Stimulated activated CD4-positive, alpha-beta T cell treated with anti-CD3 and anti-CD28 coated beads, Interleukin-2, amount 100 ng/mL, for 4 hours (primary cell): ENCODE results near the gene NIBAN1.
"Not testable (repeated sequence)": the region's sequence is repeated elsewhere in the genome, so short reads cannot be mapped to it uniquely, and the experiment has no call there.

ENCODE experiments used
- DNase-seq: peaks from one replicate; pipeline ENCODE4 v3.0.0-alpha.2; 2020; ENCODE audit warnings: low read depth

Gene NIBAN1

DNA sequence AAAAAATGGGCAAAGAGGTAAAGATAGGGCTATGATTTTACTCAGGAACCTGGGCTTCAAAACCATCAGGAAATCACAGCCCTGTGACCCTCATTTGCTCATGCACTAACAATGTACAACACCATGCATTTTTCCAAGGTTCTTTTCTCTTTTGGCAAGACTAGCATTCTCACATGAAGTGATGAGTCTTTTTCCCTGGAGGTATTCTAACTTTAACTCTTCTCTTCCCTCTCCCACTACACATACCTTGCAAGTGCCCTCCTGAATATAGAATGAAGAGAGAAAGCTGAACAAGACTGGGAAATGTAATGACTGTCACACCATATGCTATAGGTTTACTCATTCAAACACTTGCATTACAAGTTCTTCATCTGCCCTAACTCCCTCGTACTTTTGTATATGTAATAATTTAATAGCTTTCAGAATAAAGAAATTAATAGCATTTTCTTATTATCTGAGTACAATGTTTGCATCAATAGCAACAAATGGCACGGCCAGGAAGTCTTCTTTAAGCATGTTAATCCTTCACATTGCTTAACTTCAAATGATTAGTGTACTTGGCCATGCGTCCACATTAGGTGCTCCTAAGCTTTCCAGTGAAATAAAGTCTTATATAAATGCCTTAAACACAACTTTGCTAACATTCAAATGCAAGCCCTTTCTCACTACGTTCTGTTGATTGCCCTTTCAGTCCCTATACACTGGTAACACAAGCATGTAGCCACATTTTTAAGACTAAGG is 1.8 kb downstream of the NIBAN1 start:
- no peak for DNase-seq

DNA sequence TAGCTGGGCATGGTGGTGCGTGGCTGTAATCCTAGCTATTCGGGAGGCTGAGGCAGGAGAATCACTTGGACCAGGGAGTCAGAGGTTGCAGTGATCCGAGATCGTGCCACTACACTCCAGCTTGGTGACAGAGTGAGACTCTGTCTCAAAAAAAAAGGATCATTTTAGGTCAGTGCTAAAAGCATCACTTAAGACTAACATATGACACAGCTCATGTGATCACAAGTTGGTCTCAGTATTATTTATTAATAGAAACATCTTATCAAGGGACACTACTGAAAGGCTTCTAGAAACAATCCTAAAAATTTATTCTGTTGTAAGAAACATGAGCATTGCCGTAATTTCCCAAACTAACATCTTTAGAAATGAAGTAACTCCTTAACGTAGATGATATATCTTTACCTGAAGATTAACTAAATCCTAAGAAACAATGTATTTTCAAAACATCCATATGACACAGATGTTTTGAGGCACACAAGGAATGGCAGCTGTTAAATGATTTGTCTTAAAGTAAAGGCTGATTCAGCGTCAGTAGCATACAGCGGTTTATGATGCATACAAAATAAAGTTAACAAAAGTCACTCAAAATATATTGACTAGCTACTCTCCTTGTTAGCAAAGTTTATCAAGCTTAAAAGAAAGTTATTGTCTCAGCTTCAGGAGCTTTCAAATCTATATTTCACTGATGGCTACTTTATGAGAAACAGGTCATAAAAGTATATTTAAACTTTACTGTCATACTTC is 2.6 kb downstream of the NIBAN1 start:
- no peak for DNase-seq

DNA sequence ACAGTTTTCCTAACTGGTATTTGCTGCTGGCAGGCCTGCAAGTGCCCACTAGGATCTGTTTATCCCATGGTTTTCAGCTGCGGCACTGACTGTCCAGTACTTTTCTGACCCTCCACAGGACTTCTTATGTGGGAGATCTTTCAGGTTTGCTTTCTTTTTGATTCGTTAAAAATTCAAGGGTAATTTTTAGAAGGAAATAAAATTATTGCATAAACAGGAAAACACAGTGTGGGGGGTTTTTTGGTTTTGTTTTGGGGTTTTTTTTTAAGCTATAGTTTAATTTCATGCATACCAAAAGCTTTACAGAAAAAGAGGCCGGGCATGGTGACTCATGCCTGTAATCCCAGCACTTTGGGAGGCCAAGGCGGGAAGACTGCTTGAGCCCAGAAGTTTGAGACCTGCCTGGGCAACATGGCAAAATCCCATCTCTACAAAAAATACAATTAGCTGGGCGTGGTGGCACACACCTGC is 3.6 kb downstream of the NIBAN1 start:
- no peak for DNase-seq

DNA sequence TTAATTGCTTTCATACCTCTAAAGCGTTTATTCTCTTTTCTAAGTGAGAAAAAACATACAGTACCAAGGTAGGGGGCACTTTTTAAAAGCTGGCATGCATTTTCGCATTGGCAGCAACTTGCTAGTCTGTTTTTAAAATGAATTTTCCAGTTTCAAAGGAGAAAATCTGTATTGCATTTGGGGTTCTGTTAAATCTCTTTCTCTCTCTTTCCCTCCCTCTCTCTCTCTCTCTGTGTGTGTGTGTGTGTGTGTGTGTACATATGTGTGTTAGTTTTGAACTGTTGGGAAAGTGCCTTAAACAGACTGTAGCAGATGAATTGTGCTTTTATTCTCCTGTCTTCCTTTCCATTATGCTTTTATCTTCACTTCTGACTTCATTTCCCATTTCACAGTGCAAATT is 7.3 kb downstream of the NIBAN1 start:
- DNase-seq, result no peak

DNA sequence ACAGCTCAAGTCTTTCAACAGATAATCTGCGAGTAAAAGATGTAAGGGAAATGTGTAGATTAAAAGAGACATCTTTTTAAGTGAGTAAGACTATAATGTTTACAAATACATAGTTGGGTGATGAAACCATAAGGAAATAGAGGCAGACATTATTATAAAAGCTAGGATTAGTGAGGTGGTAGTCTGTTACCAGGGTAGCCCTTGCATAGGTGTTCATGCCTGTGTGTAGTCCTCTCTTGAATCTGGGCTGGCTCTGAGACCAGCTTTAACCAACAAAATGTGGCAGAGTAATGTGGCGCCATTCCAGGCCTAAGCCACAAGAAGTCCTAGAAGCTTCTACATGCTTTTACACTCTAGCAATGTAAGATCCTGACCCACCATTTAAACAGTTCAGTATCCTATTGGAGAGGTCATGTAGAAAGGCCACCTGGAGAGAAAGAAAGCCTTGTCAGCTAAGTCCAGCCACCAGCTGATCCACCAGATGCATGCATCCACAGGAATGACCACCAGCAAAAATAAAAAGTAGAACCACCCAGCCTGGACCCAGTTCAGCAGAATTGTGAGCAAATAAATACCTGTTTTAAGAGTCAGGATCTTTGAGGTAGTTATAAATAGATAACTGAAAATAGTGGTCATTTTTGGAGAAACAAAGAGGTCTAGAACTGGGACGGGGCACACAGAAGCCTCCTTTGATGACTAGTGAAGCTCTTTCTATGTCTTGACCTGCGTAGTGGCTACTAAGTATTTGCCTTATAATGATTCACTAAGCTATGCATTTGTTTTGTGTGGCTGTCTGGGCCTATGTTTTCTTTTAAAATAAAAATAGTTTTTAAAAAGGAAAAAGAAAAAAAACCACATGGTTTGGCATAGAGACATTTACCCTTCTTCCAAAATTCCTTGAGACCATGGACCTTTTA is 8.1 kb downstream of the NIBAN1 start:
- no peak for DNase-seq

DNA sequence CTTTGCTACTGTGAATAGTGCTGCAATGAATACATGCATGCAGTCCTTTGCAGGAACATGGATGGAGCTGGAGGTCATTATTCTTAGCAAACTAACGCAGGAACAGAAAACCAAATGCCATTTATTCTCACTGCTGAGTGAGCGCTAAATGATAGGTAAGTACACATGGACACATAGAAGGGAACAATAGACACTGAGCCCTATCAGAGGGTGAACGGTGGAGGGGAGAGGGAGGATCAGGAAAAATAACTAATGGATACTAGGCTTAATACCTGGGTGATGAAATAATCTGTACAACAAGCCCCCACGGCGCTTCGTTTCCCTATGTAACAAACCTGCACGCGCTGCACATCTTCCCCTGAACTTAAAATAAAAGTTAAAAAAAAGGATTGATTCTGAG is 8.9 kb downstream of the NIBAN1 start:
- no peak for DNase-seq

DNA sequence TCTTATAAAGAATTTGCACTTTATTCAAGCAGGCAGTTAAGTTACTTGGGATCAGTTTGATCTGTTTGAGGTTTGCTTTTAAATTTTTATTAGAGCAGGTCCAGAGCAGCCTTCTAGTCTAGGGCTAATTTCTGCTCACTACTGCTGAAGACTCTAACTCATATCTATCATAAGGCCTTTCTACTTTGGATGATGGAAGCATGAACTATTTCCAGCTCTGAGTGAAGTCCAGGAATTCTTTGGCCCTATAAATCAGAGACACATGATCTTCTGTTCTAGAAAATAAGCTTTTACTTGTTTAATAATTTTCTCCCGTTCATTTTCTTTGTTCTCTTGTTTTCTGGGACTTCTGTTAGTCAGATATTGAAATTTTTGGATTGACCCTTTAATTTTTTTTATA is 14.7 kb downstream of the NIBAN1 start:
- DNase-seq, result no peak

DNA sequence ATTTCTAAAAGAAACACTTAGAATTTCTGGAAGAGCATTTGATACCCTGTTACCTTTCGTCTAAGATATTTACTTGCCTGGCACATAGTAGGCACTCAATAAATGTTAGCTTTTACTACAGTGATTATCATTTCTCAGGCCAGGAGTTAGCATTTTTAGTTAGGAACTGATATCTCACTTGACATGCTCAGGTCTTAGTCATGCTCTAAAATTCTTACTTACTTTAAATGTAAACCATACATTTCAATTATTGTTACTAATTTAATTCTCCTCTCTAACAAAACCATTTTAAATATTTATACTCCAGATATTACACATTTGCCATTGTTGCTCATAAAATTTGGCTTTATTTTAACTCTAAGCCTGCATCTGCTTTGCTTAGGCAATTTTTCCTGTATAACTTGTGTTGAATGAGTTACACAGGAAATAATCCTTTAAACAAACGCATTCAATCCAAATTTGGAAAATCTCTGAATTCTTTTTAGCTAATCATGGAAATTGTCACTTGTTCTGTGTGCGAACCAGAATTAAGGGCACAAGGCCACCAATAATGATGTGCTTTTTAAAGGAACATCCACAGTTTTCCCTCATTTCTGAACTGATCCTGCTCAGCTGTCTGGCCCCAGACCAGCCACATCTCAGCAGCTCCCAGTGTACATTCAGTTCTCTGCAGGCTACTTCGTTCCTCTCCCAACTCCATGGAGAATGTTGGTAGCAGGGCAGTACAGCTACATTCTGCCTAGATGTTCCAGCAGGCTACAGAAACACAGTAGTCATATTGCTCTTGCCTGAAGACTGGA is 15.6 kb downstream of the NIBAN1 start:
- DNase-seq, result no peak

DNA sequence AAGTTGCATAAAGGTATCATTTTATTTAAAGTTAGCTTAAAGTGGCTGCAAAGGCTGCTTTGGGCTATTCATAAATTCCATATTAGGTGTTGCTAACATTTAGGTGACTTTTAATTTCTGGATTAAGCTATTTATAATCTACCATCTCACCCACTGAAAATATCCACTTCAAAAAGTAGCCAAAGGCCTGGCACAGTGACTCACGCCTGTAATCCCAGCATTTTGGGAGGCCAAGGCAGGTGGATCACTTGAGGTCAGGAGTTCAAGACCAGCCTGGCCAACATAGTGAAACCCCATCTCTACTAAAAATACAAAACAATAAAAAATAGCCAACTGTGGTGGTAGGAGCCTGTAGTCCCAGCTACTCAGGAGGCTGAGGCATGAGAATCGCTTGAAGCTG is 16.4 kb downstream of the NIBAN1 start:
- DNase-seq, result not testable (repeated sequence)

DNA sequence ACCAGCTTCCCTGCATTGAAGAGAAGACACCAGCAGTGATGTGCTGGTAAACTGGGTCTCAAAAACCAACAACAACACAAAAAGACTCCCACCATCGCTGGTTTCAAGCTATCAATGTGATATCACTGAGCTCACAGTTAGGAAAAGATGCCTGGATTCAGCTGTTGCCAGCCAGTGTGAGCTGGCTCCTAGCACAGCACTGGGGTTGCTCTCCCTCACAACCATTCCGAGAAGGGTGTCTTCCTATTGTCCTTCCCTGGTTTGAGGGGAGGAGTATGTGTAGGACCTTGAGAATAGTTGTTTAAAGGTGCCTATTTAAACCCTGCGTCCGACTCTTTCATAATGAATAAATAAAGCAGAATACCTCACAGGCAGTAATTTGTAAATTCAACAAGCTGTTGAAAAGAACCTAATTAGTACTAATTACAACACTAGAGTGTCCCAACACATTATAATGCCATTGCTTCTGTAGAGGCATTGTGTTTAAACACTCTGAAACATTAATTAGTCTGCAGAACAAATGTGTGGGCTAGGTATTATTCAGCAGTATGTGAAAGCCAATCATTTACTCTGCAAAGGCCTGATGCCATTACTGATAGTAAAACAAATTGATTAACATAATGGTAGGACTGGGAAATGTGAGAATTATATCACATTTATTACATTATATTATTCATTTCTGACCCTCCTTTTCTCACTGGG is 17.2 kb downstream of the NIBAN1 start:
- DNase-seq, result no peak

DNA sequence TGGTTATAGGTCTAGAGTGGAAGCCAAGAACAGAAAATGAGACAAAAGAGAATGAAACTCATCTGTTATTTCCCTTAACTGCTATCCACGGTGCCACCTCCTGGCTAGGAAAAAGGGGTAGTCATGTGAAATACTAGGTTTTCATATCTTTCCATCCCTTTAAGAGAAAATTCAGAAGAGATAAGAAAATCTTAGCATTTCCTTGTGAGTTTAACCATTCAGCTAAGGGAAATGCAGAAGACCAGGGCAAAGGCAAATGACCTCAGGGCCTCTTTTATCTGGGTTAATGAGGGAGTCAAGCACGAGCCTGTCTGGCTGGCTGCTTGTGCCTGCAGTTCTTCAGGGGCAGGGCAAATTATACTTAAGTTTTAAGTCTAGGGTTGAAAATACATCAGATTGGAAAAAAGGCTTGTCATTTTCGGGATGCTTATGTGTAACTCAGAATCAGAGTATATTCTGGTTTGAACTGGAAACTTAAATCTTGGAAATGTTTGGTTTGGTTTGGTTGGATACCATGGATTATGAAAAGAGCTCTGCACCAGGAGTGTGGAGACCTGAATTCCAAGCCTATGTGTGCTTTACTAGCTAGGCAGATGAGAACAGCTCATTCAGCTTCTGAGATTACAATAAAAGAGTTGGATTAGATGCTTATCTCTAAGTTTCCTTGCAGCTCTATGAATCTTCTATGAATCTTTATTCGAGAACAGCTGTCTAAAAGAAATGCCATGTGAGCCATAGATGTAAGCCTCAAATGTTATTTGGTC is 19.9 kb downstream of the NIBAN1 start:
- no peak for DNase-seq

DNA sequence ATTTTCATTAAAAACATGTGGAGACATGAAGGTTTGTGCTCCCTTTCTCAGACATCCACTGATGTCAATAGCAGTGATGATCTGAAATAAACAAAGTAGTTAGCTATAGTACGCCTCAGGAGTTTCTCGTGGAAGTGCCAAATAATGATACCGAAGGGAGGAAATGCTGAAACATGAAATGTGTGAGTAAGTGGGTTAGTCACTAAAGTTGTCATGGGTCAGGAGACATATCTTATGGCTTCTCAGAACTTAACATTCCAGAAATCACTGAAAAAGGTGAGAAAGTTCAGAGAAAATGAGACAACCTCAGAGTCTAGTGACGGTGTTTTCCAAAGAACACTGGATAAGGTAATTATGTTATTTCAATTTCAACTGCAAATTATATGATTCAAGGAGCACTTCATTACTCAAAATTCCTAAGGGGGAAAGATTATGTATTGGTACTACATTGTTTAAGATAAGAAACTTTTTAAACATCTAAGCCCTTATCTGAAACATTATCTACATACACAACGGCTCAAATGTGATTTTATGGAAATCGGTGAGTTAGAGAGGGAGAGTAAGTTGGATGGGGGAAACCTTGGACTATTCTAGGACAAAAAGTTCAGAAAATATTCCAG is 20.6 kb downstream of the NIBAN1 start:
- DNase-seq, result no peak

DNA sequence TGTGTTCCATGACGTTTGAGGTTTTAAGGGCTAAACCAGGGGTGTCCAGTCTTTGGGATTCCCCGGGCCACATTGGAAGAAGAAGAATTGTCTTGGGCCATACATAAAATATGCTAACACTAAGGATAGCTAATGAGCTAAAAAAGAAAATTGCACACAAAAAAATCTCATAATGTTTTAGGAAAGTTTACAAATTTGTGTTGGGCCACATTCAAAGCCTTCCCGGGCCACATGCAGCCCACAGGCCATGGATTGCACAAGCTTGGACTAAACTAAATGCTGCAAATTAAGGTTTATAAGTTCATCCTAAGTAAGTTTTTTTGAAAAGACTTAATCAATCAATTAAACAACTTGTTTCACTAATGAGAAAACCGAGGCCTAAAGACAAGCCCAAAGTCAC is 21.9 kb downstream of the NIBAN1 start:
- no peak for DNase-seq

DNA sequence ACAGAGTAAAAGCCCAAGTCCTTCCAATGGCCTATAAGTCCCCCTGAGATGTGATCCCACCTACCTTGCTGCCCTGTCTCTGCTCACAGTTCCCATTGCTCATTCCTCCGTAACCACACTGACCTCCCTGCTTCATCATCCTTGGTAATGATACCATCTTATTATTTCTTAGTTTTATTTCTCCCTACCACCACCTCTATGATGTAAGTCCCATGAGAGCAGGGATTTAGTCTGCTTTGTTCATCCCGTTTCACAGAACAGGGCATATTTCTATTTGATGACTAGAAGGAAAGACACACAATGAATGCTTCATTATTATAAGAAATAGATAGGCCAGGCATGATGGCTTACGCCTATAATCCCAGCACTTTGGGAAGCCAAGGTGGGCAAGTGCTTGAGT is 22.5 kb downstream of the NIBAN1 start:
- no peak for DNase-seq

DNA sequence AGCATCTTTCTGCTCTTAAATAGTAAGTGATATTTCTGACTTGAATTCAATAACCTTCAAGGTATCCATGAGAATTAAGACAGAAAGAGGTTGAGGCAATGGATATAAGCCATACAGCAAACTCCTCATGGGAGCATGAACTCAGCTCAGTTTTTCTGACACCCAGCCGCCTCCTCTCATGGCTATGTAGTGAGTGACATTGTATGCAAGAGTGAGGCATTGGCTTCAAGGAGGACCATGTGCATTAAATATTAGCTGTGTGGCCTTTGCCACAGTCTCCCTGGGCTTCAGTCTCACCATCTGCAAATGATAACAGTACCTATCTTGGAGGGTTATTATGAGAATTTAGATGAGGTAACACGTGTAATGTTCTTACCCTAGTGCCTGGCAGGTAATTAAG is 23.4 kb downstream of the NIBAN1 start:
- no peak for DNase-seq

DNA sequence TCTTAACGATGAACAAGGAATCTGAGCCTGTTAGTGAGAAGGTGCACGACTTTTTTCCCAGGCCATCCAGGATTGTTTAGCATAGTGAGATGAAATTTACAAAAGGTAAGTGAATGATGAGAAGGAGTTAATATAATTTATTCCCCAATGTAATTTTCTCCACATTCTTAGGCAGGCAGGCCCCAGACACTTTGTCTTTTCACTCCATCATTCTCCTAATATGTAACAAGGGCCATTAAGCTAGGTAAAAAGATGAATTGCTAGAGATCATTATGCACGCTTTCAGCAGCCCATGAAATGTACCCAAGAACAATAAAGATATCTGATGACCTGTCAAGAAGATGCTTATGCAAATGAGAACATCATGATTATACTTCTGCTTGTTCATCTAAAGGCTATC is 24.1 kb downstream of the NIBAN1 start:
- no peak for DNase-seq

DNA sequence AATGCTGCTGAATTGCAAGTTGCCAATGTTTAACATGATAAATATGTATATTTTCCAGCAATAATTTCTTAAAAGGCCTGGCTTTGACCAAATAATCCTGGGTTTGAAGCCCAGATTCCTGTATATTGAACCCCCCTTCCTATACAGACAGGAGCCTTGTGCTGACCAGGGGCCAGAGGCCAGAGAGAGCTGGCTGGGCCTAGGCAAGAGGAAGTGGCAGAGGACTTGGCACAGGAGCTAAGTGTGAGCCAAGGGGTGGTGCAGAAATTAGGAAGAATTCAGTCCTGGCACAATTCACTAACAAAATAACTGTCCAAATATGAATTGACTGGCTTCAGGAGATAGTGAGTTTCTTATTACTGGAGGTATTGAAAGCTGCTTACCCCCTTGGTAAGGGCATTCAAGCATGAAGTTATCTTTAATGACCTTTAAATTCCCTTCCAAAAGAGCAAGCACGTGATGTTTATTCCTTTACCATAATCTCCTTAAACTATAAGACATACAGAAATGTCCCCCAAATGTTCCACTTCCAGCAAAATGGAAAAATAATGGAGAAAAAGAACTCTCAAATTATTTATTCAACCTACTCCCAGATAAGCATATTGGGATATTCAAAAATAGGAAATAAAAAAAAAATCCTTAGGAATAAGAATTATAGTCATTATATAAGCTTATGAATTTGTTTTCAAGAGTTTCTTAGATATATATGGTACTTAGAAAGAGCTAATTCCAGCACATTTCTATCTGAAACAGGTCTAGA is 26.6 kb downstream of the NIBAN1 start:
- DNase-seq, result no peak

DNA sequence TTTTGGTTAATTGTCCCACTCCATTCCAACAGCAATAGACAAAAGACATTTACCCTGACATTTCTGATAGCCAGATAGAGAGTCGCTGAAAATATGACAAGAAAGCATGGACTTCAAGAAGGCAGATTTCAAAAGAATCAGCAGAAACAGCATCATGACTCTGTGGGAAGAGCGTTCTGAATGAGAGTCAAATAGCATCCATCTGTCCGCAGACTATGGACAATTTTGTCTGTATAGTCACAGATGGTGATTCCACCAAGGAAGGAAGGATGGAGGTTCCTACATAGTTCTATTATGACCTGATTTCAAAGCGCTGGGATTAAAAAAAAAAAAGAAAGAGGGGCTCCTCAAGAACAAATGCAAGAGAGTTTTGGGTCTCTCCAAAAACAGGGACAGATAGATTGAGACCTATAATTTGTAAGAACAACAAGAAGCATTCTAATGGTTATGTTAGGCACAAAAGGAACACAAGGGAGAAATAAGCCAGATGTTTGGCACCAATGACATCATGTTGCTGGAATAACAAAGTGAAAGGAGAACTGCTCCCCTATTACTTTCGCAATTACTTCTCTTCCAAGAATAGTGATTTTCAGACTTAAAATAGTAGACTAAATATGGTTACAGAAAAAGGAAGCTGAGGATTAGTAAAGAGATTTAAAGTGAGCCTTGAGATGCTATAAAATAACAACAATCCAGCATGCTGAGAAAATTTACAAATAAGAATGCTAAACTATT is 28.5 kb downstream of the NIBAN1 start:
- DNase-seq, result no peak
